Ascending aorta (tissue), 2 donors: ENCODE measurements around the gene SRSF11. TPM values are rescaled to one million over a fixed set of nuclear protein-coding genes. Genes with fewer than 3 reads are reported as not detected.
"Not testable (repeated sequence)": the region's sequence is repeated elsewhere in the genome, so short reads cannot be mapped to it uniquely, and the experiment has no call there.

Experiments
- DNase-seq, 2 donors: peaks; one replicate each; pipeline ENCODE4 v3.0.0-alpha.2; 2019; ENCODE audit warnings: low spot score in 2 of 2
- H3K27ac ChIP-seq, 2 donors: fragments of 200-600 bp; sonication (generic); one replicate each; pipeline ENCODE4 v1.5.1; 2016 to 2017; ENCODE audit warnings: mild to moderate bottlenecking in 1 of 2
- H3K27me3 ChIP-seq: fragments of 200-600 bp; sonication (generic); one replicate; pipeline ENCODE4 v1.5.1; 2017
- H3K36me3 ChIP-seq, 2 donors: fragments of 200-600 bp; sonication (generic); one replicate each; pipeline ENCODE4 v1.5.1; 2016
- H3K4me1 ChIP-seq, 2 donors: fragments of 200-600 bp; sonication (generic); one replicate each; pipeline ENCODE4 v1.5.1; 2016 to 2017; ENCODE audit warnings: mild to moderate bottlenecking in 1 of 2
- H3K4me3 ChIP-seq, 2 donors: fragments of 200-600 bp; sonication (generic); one replicate each; pipeline ENCODE4 v1.5.1; 2016 to 2017; ENCODE audit warnings: mild to moderate bottlenecking in 1 of 2
- H3K9me3 ChIP-seq, 2 donors: fragments of 200-600 bp; sonication (generic); one replicate each; pipeline ENCODE4 v1.5.1; 2016
- CTCF ChIP-seq, 3 experiments: fragments of 200-600 bp in 2 of 3; fragments of 450-650 bp in 1 of 3; sonication (generic) in 2 of 3; IDR thresholded peaks; one replicate each; pipeline ENCODE4 v1.5.1; 2016 to 2019; ENCODE audit warnings: antibody characterized with exemption in 3 of 3, mild to moderate bottlenecking in 1 of 3, moderate library complexity in 1 of 3
- intact Hi-C: fragments of 100-400 bp; cut with DNase I; formaldehyde crosslinking; loops from one replicate; pipeline ENCODE4 v1.15.1; 2023
- total RNA-seq: library from RNA; depleted of rRNA; stranded (reverse); fragments of >200 nt; gene quantifications from one replicate; pipeline ENCODE4 v1.1.0, GENCODE V29; 2016

The SRSF11 gene
- 81.0 TPM for total RNA-seq

GRCh38 chr1:70221238-70222121 lies at the start of gene SRSF11:
SRSF11 (plus strand) TSS chr1:70221380; CDS start chr1:70221637, 257 bp downstream.
- H3K9me3 ChIP-seq, result no peaks in the 10 kb centered on the region
- peaks cover 9 to 24% of the 10 kb centered on the region in 2 donors for H3K4me1 ChIP-seq
- H3K36me3 ChIP-seq, result peaks cover 0 to 9% of the 10 kb centered on the region in 2 donors
- H3K4me3 ChIP-seq, result peak within 1 kb of the TSS; percentile 69 to 88
- peak within 1 kb of the TSS; percentile 95 to 98 for H3K27ac ChIP-seq
- peak; percentile 80 to 97 for DNase-seq
- H3K27me3 ChIP-seq, result no peaks in the 10 kb centered on the region
- intact Hi-C loops, result loop anchor here (1.0 to 5.0 kb wide), 4 partner anchors 16 to 861 kb away; partner anchors contain the start of genes ANKRD13C, CTH, LRRC40 and ZRANB2
- TF ChIP-seq CTCF (IDR thresholded peaks at IDR 0.05), result no peak

GRCh38 chr1:70171512-70171911 lies 49.7 kb upstream of the SRSF11 start:
- intact Hi-C loops, result no loop called here
- peaks cover 4 to 17% of the 10 kb centered on the region in 2 donors for H3K36me3 ChIP-seq

GRCh38 chr1:70185181-70185580 lies 36.0 kb upstream of the SRSF11 start:
- H3K27me3 ChIP-seq, DNase-seq, H3K4me3 ChIP-seq, intact Hi-C loops, H3K9me3 ChIP-seq, H3K4me1 ChIP-seq, H3K27ac ChIP-seq: not testable (repeated sequence)
- peaks cover 0 to 17% of the 10 kb centered on the region in 2 donors for H3K36me3 ChIP-seq

More at GRCh38 chr1:70171512-70171911, 49.7 kb upstream of the SRSF11 start:
- DNase-seq, result no peak
- no peaks in the 10 kb centered on the region for H3K4me1 ChIP-seq
- no peaks in the 10 kb centered on the region for H3K27me3 ChIP-seq
- no peak overlapping the region for H3K4me3 ChIP-seq
- no peak for TF ChIP-seq CTCF (IDR thresholded peaks at IDR 0.05)
- H3K9me3 ChIP-seq, result no peaks in the 10 kb centered on the region
- no peak overlapping the region for H3K27ac ChIP-seq

GRCh38 chr1:70188522-70188921 lies 32.7 kb upstream of the SRSF11 start:
- no peak overlapping the region for H3K27ac ChIP-seq
- H3K4me1 ChIP-seq, result no peaks in the 10 kb centered on the region
- H3K27me3 ChIP-seq, result no peaks in the 10 kb centered on the region
- H3K36me3 ChIP-seq, result peaks cover 0 to 6% of the 10 kb centered on the region in 2 donors
- no peaks in the 10 kb centered on the region for H3K9me3 ChIP-seq
- intact Hi-C loops, result no loop called here
- no peak for DNase-seq
- no peak for TF ChIP-seq CTCF (IDR thresholded peaks at IDR 0.05)
- no peak overlapping the region for H3K4me3 ChIP-seq

GRCh38 chr1:70190180-70190579 lies 31.0 kb upstream of the SRSF11 start:
- H3K27ac ChIP-seq, result no peak overlapping the region
- H3K9me3 ChIP-seq, result no peaks in the 10 kb centered on the region
- TF ChIP-seq CTCF (IDR thresholded peaks at IDR 0.05), result no peak
- no peaks in the 10 kb centered on the region for H3K4me1 ChIP-seq
- intact Hi-C loops, result no loop called here
- H3K4me3 ChIP-seq, result no peak overlapping the region
- no peaks in the 10 kb centered on the region for H3K27me3 ChIP-seq
- no peak for DNase-seq
- H3K36me3 ChIP-seq, result peaks cover 0 to 3% of the 10 kb centered on the region in 2 donors

- H3K36me3 ChIP-seq, DNase-seq, H3K27me3 ChIP-seq, H3K4me1 ChIP-seq, H3K9me3 ChIP-seq, intact Hi-C loops, H3K27ac ChIP-seq, H3K4me3 ChIP-seq: not testable (repeated sequence)
Measured at GRCh38 chr1:70192446-70192845, 28.7 kb upstream of the SRSF11 start.
